ENCODE data around the gene SMAD3.

DNA sequence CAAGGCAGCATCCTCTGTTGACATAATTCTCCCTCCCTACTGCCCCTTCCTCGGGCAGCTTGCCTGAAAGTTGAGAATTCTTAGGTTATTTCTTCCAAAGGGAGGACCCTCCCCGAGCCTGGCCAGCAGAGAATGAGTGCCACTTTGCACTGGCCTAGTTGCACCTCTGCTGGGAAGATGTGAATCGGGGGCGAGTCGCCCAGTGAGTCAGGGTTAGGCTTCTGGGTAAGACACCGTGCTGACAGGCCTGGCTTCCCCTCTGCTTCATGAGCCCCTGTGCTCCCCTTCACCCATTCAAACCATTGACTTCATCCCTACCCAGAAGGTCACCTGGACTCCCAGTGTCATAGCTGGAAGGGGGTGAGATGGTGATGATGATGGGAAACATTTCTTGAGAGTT, 106.8 kb downstream of the SMAD3 start:
- TF ChIP-seq, protein P1, sequence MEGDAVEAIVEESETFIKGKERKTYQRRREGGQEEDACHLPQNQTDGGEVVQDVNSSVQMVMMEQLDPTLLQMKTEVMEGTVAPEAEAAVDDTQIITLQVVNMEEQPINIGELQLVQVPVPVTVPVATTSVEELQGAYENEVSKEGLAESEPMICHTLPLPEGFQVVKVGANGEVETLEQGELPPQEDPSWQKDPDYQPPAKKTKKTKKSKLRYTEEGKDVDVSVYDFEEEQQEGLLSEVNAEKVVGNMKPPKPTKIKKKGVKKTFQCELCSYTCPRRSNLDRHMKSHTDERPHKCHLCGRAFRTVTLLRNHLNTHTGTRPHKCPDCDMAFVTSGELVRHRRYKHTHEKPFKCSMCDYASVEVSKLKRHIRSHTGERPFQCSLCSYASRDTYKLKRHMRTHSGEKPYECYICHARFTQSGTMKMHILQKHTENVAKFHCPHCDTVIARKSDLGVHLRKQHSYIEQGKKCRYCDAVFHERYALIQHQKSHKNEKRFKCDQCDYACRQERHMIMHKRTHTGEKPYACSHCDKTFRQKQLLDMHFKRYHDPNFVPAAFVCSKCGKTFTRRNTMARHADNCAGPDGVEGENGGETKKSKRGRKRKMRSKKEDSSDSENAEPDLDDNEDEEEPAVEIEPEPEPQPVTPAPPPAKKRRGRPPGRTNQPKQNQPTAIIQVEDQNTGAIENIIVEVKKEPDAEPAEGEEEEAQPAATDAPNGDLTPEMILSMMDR (conservative IDR thresholded peaks at IDR 0.05) = no peak
- no peak for TF ChIP-seq ZFX (IDR thresholded peaks at IDR 0.05)

Data from C4-2B (cell line).